Activated B cell treated with CpG ODN at 0.5 μM for 24 hours (primary cell): ENCODE measurements around the gene HS6ST3. TPM values are rescaled to one million over a fixed set of nuclear protein-coding genes. Genes with fewer than 3 reads are reported as not detected.
"Not testable (repeated sequence)": the region's sequence is repeated elsewhere in the genome, so short reads cannot be mapped to it uniquely, and the experiment has no call there.

Source experiments
- ATAC-seq: fragments of 200-7000 bp; cut with Tn5 transposase; one replicate; pipeline ENCODE4 v1.10.0; 2021; ENCODE audit warnings: low read depth, mild to moderate bottlenecking, moderate library complexity
- CTCF ChIA-PET: fragments of 350-600 bp; sonication (Branson Sonifier 250); formaldehyde crosslinking; loops from one replicate; lab custom pipeline; 2021; ENCODE audit warnings: antibody characterized with exemption; lab: Charles Lee
- POLR2A ChIA-PET: fragments of 350-600 bp; sonication (Branson Sonifier 250); formaldehyde crosslinking; loops from one replicate; lab custom pipeline; 2021; ENCODE audit warnings: antibody characterized with exemption; lab: Charles Lee
- DNase-seq: peaks from one replicate; pipeline ENCODE4 v3.0.0; 2022
- H3K27ac Mint-ChIP-seq: one replicate; pipeline ENCODE4 v1.8.0; 2020; ENCODE audit warnings: mixed read lengths
- H3K27me3 Mint-ChIP-seq: one replicate; pipeline ENCODE4 v1.8.0; 2021; ENCODE audit warnings: mixed read lengths
- H3K36me3 Mint-ChIP-seq: one replicate; pipeline ENCODE4 v1.8.0; 2021; ENCODE audit warnings: low read depth, mixed read lengths
- H3K4me1 Mint-ChIP-seq: one replicate; pipeline ENCODE4 v1.8.0; 2021; ENCODE audit warnings: mixed read lengths
- H3K4me3 Mint-ChIP-seq: one replicate; pipeline ENCODE4 v1.8.0; 2020; ENCODE audit warnings: mild to moderate bottlenecking, mixed read lengths
- H3K9me3 Mint-ChIP-seq: one replicate; pipeline ENCODE4 v1.8.0; 2020; ENCODE audit warnings: mixed read lengths
- intact Hi-C: fragments of 100-400 bp; cut with micrococcal nuclease; formaldehyde crosslinking; loops from one replicate; pipeline ENCODE4 v1.15.1; 2024
- total RNA-seq: library from RNA; stranded (reverse); gene quantifications from 2 replicates; pipeline ENCODE4 v1.2.3, GENCODE V29; 2022
- TF ChIP-seq, protein P1 (sequence below): fragments of 200-600 bp; IDR thresholded peaks from one replicate; pipeline ENCODE4 v1.8.0; 2022; ENCODE audit warnings: antibody characterized with exemption, mild to moderate bottlenecking

HS6ST3 gene
- total RNA-seq, 1 donor from 2014 or later: not detected

DNA sequence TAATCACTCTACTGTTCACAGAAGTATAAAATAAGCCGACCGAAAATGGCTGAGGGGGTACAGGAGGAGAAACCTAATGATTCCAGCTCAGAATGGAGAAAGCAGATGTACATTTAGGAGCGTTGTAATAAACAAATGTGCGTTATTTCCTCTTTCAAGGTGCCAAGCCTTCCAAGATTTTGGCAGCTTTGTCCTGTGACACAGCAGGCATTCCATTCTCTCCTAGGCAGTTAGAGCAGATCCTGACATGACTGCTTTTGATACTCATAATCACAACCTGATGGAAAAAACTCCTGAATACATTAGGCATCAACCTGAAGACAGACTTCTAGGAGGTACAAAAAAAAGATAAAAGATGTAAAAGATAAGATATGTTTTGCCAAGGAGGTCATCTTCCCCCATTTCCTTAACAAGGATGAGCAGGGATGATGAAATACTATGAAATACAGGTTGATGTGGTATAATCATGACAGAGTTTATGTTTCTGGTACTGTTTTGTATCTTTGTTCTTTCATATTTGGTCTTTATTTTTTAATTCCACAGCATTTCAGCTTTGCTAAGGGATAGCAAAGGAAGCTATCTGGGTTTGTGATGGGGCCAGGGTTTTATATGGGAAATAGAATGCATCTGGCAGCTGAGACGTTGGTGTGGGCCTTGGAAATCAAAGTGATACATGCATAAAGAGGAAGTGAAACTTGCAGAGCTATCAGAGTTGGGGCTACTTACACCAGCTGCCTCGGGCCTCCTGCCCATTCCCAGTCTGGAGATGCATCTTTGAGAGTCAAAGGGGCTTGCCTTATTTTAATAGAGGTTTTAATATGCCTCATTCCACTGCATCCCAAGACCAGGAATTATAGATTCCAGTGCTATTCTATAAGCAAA lies 681.8 kb downstream of the HS6ST3 start:
- Mint-ChIP-seq H3K27me3 (no peaks in the 10 kb centered on the region), H3K36me3 (no peaks in the 10 kb centered on the region), H3K9me3 (peaks cover 8% of the 10 kb centered on the region), H3K4me3 (no peak overlapping the region), H3K27ac (no peak overlapping the region), H3K4me1 (no peaks in the 10 kb centered on the region)
- POLR2A ChIA-PET: no interaction called here
- ATAC-seq (no peak), DNase-seq (no peak)
- CTCF ChIA-PET: no interaction called here
- intact Hi-C loops: no loop called here
- TF ChIP-seq, protein P1, sequence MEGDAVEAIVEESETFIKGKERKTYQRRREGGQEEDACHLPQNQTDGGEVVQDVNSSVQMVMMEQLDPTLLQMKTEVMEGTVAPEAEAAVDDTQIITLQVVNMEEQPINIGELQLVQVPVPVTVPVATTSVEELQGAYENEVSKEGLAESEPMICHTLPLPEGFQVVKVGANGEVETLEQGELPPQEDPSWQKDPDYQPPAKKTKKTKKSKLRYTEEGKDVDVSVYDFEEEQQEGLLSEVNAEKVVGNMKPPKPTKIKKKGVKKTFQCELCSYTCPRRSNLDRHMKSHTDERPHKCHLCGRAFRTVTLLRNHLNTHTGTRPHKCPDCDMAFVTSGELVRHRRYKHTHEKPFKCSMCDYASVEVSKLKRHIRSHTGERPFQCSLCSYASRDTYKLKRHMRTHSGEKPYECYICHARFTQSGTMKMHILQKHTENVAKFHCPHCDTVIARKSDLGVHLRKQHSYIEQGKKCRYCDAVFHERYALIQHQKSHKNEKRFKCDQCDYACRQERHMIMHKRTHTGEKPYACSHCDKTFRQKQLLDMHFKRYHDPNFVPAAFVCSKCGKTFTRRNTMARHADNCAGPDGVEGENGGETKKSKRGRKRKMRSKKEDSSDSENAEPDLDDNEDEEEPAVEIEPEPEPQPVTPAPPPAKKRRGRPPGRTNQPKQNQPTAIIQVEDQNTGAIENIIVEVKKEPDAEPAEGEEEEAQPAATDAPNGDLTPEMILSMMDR: no peak

DNA sequence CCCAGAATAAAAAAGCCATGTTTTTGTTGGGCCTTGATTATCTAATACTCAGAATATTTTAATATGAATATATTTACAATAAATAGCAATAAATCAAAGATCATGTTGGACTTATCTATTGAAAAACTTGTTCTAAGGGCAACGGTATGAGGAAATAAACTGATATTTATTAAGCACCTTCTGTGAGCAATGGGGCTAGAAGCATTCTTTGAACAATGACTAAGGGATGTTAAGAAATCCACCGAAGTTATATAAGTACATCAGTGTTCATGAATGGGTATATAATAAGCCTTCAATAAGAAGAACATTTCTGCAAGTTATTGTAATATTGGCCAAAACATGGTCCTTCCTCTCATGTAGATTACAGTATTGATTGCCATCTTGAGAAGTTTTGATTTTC lies 682.5 kb downstream of the HS6ST3 start:
- no peak overlapping the region for H3K4me3 Mint-ChIP-seq
- peaks cover 10% of the 10 kb centered on the region for H3K9me3 Mint-ChIP-seq
- H3K27me3 Mint-ChIP-seq: no peaks in the 10 kb centered on the region
- no peaks in the 10 kb centered on the region for H3K36me3 Mint-ChIP-seq
- no peak for ATAC-seq
- TF ChIP-seq, protein P1: no peak
- CTCF ChIA-PET: no interaction called here
- DNase-seq: no peak
- H3K27ac Mint-ChIP-seq: no peak overlapping the region
- POLR2A ChIA-PET: no interaction called here
- intact Hi-C loops: no loop called here
- no peaks in the 10 kb centered on the region for H3K4me1 Mint-ChIP-seq

DNA sequence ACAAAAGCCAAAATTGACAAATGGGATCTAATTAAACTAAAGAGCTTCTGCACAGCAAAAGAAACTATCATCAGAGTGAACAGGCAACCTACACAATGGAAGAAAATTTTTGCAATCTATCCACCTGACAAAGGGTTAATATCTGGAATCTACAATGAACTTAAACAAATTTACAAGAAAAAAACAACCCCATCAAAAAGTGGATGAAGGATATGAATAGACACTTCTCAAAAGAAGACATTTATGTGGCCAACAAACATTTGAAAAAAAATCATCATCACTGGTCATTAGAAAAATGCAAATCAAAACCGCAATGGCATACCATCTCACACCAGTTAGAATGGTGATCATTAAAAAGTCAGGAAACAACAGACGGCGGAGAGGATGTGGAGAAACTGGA lies 688.4 kb downstream of the HS6ST3 start:
- CTCF ChIA-PET, H3K36me3 Mint-ChIP-seq, intact Hi-C loops, POLR2A ChIA-PET, H3K27ac Mint-ChIP-seq, DNase-seq, ATAC-seq, H3K4me3 Mint-ChIP-seq, H3K27me3 Mint-ChIP-seq, H3K4me1 Mint-ChIP-seq: not testable (repeated sequence)
- peaks cover 16% of the 10 kb centered on the region for H3K9me3 Mint-ChIP-seq

DNA sequence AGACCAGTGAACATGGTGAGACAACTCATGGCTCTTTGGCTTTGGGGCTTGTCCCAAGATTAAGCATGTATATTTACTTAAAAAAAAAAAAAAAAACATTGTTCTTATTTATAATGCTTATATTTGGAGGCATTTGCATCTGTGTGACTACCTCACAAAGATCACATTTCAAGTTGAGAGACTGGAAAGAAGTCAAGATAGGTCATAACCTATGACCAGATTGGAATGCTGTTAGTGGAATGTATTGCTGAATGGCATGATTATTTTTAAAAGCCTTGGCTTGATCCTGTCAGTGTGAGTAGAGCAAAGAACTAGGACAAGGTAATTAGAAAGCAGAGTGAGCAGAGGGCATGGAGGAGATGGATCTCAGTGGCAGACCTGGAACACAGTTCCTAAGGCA lies 689.8 kb downstream of the HS6ST3 start:
- TF ChIP-seq, protein P1: no peak
- CTCF ChIA-PET: no interaction called here
- DNase-seq (no peak), ATAC-seq (no peak)
- Mint-ChIP-seq H3K27ac (no peak overlapping the region), H3K27me3 (no peaks in the 10 kb centered on the region), H3K4me1 (no peaks in the 10 kb centered on the region), H3K9me3 (peaks cover 16% of the 10 kb centered on the region), H3K4me3 (no peak overlapping the region), H3K36me3 (no peaks in the 10 kb centered on the region)
- POLR2A ChIA-PET: no interaction called here
- intact Hi-C loops: no loop called here

DNA sequence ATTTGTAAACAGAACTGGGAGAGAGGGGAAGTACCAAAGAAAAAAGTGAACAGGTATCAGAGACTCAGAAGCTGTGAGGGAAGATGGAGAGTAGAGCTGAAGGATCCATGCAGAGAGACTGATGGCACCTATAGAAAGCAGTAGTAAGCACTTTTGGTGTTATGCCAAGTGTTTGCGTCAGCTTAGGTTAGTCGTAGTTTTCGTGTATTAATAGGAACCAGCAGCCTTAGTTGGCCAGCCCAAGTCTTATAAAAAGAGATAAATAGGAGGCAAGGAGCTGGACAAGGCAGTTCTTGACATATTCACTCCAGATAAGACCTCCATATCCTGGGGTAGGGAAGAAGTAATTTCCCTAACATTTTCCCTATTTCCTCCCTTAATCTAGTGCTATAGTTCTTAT lies 690.2 kb downstream of the HS6ST3 start:
- ChIA-PET POLR2A (no interaction called here), CTCF (no interaction called here)
- H3K27me3 Mint-ChIP-seq: no peaks in the 10 kb centered on the region
- DNase-seq: no peak
- peaks cover 16% of the 10 kb centered on the region for H3K9me3 Mint-ChIP-seq
- H3K4me1 Mint-ChIP-seq: no peaks in the 10 kb centered on the region
- no peaks in the 10 kb centered on the region for H3K36me3 Mint-ChIP-seq
- intact Hi-C loops: no loop called here
- no peak overlapping the region for H3K27ac Mint-ChIP-seq
- H3K4me3 Mint-ChIP-seq: no peak overlapping the region
- no peak for ATAC-seq
- TF ChIP-seq, protein P1: no peak
